ENCODE data around the gene TASL.
"Not testable (repeated sequence)": the region's sequence is repeated elsewhere in the genome, so short reads cannot be mapped to it uniquely, and the experiment has no call there.

The TASL gene

DNA sequence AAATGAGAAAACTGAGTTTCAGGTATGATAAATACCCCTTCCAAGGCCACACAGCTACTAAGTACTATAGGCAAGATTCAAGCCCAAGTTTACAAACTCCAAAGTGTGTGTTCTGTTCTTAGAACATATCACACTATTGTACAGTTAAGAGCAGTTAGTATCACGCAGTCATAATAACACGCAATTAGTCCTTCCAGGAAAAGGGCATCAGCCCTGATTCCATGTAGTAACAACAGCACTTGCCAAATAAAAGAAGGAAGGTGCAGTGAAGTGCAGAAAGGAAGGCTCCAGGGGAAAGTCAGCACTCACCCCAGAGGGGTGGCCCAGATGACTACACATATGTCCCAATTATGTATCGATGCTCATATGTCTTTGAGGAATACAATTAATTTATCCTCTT is 4.4 kb downstream of the TASL start:
- DNase-seq = no peak

DNA sequence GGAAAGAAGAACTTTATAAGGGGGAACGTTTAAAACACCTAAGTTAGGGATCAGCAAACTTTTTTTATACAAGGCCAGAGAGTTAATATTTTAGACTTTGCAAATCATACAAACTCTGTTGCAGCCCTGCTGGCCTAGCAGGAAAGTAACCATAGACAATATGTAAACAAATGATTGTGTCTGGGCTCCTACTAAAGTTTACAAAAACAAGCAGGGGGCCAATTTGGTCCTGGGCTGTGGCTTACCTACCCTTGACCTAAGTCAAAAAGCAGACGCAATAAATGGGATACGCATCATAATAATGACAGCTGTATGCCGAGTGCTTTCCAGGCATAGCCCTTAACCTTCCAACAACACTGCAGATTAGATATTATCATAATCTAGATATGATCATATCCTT is 4.9 kb downstream of the TASL start:
- no peak for DNase-seq

DNA sequence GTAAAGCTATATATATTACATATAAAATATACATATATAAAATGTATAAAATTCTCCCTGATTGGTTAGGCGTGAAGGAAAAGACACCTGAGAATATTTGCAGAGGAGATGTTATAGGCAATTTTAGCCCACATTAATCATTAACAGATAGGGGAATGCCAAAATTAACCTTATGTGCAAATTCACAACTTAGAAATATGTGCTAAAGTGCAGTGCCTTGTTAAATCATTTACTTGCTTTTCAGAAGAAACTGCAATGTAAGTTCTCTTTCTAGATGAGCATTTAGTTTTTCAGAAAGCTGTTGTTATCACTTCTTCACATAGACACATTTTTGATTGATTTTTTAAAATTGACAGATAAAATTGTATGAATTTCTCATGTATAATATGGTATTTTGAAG is 5.6 kb downstream of the TASL start:
- DNase-seq = no peak

DNA sequence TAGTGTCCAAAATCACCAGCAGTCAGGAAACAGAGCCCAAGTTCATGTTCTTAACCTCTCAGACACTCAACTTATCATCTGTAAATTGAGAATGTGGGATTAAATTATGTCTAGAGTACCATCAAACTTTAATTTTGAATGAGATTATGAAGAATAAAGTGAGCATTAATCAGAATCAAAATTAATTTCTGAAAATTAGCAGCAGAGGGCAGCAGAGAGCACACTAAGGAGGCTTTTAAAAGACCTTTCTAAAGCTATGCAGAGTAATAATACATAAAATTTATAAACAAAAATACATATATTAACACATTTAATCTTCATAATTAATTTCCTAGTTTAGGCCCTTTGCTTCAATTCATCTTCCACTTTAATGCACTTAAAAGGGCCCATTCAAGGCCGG is 7.1 kb downstream of the TASL start:
- no peak for DNase-seq

DNA sequence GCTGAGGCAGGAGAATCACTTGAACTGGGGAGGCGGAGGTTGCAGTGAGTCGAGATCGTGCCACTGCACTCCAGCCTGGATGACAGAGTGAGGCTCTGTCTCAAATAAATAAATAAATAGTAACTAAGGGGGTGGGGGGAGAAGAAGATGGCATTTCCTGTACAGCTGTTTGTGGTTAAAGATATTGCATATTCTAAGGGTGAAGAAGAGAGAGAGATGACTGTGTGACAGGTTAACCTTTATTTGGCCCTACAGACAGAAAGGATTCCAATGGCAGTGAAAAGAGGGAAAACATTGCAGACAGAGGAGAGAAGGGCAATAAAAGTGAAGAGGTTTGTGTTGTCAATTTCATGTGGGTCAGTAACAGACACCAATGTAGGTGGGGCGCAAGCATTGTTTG is 9.4 kb downstream of the TASL start:
- DNase-seq = no peak

DNA sequence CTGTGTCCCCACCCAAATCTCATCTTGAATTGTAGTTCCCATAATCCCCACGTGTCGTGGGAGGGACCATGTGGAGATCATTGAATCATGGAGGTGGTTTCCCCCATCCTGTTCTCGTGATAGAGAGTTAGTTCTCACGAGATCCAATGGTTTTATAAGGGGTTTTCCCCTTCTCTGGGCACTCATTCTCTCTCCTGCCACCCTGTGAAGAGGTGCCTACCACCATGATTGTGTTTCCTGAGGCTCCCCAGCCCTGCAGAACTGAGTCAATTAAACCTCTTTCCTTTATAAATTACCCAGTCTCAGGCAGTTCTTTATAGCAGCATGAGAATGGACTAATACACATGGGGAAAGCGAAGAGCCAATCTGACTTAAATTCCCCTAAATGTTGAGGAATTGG is 14.5 kb downstream of the TASL start:
- DNase-seq = not testable (repeated sequence)

DNA sequence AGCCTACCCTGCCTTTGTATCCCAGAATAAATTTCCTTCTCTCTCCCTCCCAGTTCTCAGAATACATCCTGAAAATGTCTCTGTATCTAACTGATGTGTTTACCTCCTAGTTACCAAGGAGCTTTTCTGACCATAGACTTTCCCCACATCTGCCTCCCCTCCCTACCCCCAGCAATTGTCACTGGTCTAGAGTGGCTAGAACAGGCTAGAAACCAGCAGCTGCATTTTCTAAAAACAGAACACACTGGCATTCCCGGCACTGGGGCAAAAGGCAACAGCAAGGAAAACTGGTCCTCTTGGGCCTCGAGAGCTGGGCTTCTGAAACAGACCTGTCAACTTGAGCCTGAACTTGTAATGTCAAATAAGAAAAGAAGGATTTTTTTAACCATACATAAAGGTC is 16.4 kb downstream of the TASL start:
- DNase-seq = no peak

DNA sequence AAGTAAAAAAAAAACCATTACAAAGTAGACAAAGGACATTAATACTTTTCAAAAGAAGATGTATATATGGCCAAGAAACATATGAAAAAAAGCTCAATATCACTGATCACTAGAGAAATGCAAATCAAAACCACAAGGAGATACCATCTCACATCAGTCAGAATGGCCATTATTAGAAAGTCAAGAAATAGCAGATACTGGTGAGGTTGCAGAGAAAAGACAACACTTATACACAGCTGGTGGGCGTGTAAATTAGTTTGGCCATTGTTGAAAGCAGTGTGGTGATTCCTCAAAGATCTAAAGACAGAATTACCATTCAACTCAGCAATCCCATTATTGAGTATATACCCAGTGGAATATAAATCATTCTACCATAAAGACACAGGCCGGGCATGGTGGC is 39.3 kb downstream of the TASL start:
- no peak for DNase-seq

DNA sequence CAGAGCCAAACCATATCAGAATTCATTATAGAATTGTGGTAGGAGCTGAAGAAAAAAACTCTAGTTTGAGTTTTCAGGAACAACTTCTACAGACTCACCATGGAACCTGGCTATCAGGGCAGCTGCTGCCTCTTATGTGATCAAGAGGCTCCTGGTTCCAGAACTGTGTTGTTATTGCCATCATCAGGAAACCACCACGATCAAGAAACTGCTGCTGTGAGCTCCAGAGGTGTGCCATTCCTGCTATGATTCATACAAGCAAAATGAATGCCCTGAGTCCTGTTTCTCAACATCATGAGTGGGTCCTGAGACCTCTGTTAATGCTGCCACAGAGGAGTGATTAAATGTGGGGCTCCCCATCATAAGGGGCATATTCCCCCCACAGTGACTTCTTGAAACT is 43.7 kb downstream of the TASL start:
- DNase-seq = no peak

DNA sequence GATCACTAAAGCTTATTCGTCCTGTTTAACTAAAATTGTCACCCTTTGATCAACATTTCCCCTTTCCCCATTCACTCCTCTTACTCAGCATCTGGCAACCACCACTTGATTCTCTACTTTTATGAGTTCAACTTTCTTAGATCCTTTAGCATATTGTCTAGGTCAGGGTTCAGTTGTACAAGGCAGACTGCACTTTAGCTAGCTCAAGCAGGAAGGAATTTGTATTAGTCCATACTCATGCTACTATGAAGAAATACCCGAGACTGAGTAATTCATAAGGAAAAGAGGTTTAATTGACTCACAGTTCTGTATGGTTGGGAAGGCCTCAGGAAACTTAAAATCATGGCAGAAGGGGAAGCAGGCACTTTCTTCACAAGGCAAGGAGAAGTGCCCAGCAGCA is 44.3 kb downstream of the TASL start:
- no peak for DNase-seq

DNA sequence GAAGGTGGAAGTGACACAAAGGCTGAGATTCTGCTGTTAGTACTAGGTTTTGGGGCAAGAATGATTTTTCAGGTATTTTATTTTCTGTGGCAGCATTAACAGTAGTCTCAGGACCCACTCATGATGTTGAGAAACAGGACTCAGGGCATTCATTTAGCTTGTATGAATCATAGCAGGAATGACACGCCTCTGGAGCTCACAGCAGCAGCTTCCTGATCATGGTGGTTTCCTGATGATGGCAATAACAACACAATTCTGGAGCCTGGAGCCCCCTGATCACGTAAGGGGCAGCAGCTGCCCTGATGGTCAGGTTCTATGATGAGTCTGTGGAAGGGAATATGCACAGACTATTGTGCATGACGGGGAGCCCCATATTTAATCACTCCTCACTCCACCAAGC is 47.0 kb downstream of the TASL start:
- no peak for DNase-seq

DNA sequence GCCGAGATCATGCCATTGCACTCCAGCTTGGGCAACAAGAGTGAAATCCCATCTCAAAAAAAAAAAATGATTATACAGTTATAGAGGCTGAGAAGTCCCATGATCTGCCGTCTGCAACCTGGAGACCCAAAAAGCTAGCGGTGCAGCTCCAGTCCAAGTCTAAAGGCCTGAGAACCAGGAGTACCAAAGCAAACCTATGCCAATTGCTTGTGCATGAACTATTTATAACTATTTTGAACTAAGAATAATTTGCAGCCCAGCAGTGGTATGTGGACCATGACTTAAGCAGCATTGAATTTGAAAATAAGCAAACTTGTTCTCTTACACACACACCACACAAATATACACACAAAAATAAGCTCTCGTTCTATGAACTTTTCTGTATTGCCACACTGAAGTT is 51.8 kb downstream of the TASL start:
- DNase-seq = no peak

DNA sequence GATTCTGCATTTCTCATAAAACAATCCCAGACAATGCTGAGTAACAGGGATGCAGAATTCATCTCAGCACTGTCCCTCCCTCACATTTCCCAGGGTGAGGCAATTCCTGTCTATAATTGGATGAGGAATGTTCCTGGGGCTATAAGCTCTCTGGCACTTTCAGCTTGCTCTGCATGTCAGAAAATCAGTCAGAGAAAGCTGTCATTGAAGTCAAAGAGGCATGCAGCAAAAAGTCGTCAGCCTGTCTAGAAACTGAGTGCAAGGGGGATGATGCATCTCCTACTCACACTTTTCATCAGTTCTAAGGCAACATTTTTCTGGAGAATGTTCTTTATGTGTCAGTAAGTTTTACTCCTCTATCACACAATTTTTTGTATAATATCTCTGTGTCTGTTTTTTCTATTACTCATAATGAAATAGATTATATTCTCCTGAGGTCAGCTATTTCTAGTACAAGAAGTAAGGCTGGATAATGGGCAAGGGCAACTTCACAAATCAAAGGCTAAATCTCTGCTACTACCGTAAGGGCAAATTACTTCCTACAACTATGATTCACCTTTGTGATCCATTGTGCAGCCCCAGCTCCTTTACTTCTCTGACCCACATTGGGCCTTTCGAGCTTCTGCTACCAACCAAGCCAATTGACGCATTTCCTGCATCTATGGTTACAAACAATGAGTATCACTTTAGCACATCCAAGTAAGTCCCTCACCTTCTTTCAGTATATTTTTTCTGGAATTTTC is 56.0 kb downstream of the TASL start:
- DNase-seq = no peak

DNA sequence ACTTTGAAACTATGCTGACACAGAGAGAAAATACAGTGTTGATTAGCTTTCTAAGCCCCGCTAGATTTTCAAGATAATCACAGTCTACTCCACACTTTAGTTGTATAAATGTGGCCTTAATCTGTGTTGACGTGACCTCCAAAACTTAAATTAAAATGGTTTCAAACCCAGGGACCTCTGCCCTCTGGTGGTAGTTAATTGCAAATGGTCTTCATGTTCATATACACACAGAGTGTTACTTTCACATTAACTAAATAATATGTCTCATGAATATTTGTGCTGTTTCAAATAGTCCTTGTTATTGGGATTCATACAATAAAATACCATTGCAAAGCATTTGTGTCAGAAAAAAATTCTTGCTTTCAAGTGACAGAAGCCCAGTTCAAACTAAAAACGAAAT is 64.3 kb downstream of the TASL start:
- DNase-seq = no peak

Data from SHP77 treated with DMSO at 0.1 percent for 48 hours (cell line).